B cell (primary cell): ENCODE measurements around the gene SLC25A6. TPM values are rescaled to one million over a fixed set of nuclear protein-coding genes. Genes with fewer than 3 reads are reported as not detected.

Source experiments
- ATAC-seq: fragments of 200-7000 bp; cut with Tn5 transposase; one replicate; pipeline ENCODE4 v1.10.0; 2021; ENCODE audit warnings: low read depth, mild to moderate bottlenecking, moderate number of reproducible peaks, moderate library complexity
- CTCF ChIA-PET: fragments of 350-600 bp; sonication (Branson Sonifier 250); formaldehyde crosslinking; loops from one replicate; lab custom pipeline; 2021; ENCODE audit warnings: antibody characterized with exemption, inconsistent platforms; lab: Charles Lee
- POLR2A ChIA-PET: fragments of 350-600 bp; sonication (Branson Sonifier 250); formaldehyde crosslinking; loops from one replicate; lab custom pipeline; 2021; ENCODE audit warnings: antibody characterized with exemption; lab: Charles Lee
- DNase-seq: peaks from one replicate; pipeline ENCODE4 v3.0.0; 2013
- H2AFZ ChIP-seq: 2 replicates; pipeline ENCODE4 v1.6.1; 2012; ENCODE audit warnings: mild to moderate bottlenecking, low read depth, low read length; ENCODE audit not compliant: insufficient read depth, poor library complexity, severe bottlenecking
- H3K27ac ChIP-seq, 2 donors: 1 replicate in 1 of 2; 2 replicates in 1 of 2; pipeline ENCODE4 v1.5.1; 2012 to 2013; ENCODE audit warnings: low read length in 2 of 2, mild to moderate bottlenecking in 2 of 2, moderate library complexity in 1 of 2
- H3K27me3 ChIP-seq, 4 experiments: fragments of 200-600 bp in 1 of 4; sonication (generic) in 1 of 4; replicated peaks in 1 of 4; 1 replicate in 2 of 4; 2 replicates in 2 of 4; pipeline versions ENCODE4 v1.6.1 to v1.7.0; 2013 to 2016; ENCODE audit warnings: low read length in 3 of 4, mild to moderate bottlenecking in 2 of 4, mixed read lengths in 1 of 4, moderate library complexity in 1 of 4; ENCODE audit not compliant: insufficient read depth in 4 of 4, control insufficient read depth in 3 of 4; ENCODE audit errors: control extremely low read depth in 1 of 4
- H3K36me3 ChIP-seq, 2 experiments: replicated peaks in 1 of 2; 1 replicate in 1 of 2; 2 replicates in 1 of 2; pipeline versions ENCODE4 v1.6.1 to v1.7.1; 2013; ENCODE audit warnings: low read length in 1 of 2; ENCODE audit not compliant: insufficient read depth in 2 of 2, control insufficient read depth in 1 of 2; ENCODE audit errors: control extremely low read depth in 1 of 2, extremely low read depth in 1 of 2
- H3K4me1 ChIP-seq, 2 donors: fragments of 200-600 bp in 1 of 2; sonication (generic) in 1 of 2; 1 replicate in 1 of 2; 2 replicates in 1 of 2; pipeline versions ENCODE4 v1.5.1 to v1.6.1; 2013 to 2017; ENCODE audit warnings: low read length in 2 of 2; ENCODE audit not compliant: control insufficient read depth in 2 of 2, insufficient read depth in 2 of 2
- H3K4me2 ChIP-seq: replicated peaks from 2 replicates; pipeline ENCODE3; 2012; ENCODE audit warnings: mild to moderate bottlenecking, low read depth, low read length; ENCODE audit not compliant: poor library complexity, severe bottlenecking
- H3K4me3 ChIP-seq, 5 experiments: fragments of 200-600 bp in 1 of 5; sonication (generic) in 1 of 5; 1 replicate in 3 of 5; 2 replicates in 2 of 5; pipeline versions ENCODE4 v1.5.1 to v1.7.0; 2011 to 2016; ENCODE audit warnings: low read length in 4 of 5, mild to moderate bottlenecking in 4 of 5, low read depth in 2 of 5, control low read depth in 1 of 5, moderate library complexity in 1 of 5; ENCODE audit not compliant: insufficient read depth in 1 of 5; ENCODE audit errors: control extremely low read depth in 1 of 5, extremely low read depth in 1 of 5
- H3K79me2 ChIP-seq: fragments of 200-600 bp; sonication (generic); one replicate; pipeline ENCODE4 v1.6.0; 2016; ENCODE audit warnings: low read length; ENCODE audit not compliant: control insufficient read depth, insufficient read depth
- H3K9ac ChIP-seq: fragments of 200-600 bp; sonication (generic); 2 replicates; pipeline ENCODE4 v1.6.1; 2017; ENCODE audit warnings: mild to moderate bottlenecking, low read length, moderate library complexity
- H3K9me3 ChIP-seq, 3 donors: one replicate each; pipeline versions ENCODE4 v1.6.1 to v1.7.1; 2013; ENCODE audit warnings: low read length in 2 of 3; ENCODE audit not compliant: control insufficient read depth in 2 of 3, insufficient read depth in 1 of 3; ENCODE audit errors: control extremely low read depth in 1 of 3
- H4K20me1 ChIP-seq: 2 replicates; pipeline ENCODE4 v1.6.0; 2012; ENCODE audit warnings: mild to moderate bottlenecking, low read length; ENCODE audit not compliant: insufficient read depth, control insufficient read depth, poor library complexity, severe bottlenecking
- H3K27ac Mint-ChIP-seq: one replicate; pipeline ENCODE4 v1.8.0; 2021; ENCODE audit warnings: mixed read lengths
- H3K27me3 Mint-ChIP-seq: one replicate; pipeline ENCODE4 v1.8.0; 2021; ENCODE audit warnings: mixed read lengths
- H3K4me1 Mint-ChIP-seq: one replicate; pipeline ENCODE4 v1.8.0; 2021; ENCODE audit warnings: mixed read lengths
- H3K4me3 Mint-ChIP-seq: one replicate; pipeline ENCODE4 v1.8.0; 2021; ENCODE audit warnings: mixed read lengths
- H3K9me3 Mint-ChIP-seq: one replicate; pipeline ENCODE4 v1.8.0; 2022; ENCODE audit warnings: mixed read lengths; ENCODE audit not compliant: insufficient read depth
- CTCF ChIP-seq: fragments of 200-600 bp; IDR thresholded peaks from one replicate; pipeline ENCODE4 v1.8.0; 2022; ENCODE audit warnings: antibody characterized with exemption, mild to moderate bottlenecking
- EZH2 ChIP-seq: IDR thresholded peaks from 2 replicates; pipeline ENCODE4 v1.6.1; 2012; ENCODE audit warnings: borderline replicate concordance, low read depth, mild to moderate bottlenecking, moderate library complexity, low read length; ENCODE audit not compliant: insufficient read depth, poor library complexity, severe bottlenecking
- WGBS: methylation state at CpG from one replicate; pipeline ENCODE4 v1.1.5; 2013; ENCODE audit warnings: missing lambda C conversion rate; ENCODE audit not compliant: insufficient coverage; 5-methylcytosine and 5-hydroxymethylcytosine counted together
- intact Hi-C: fragments of 100-400 bp; cut with micrococcal nuclease; formaldehyde crosslinking; loops from one replicate; pipeline ENCODE4 v1.10.0; 2022
- polyA plus RNA-seq: library from polyadenylated mRNA; depleted of rRNA; stranded (reverse); fragments of >200 nt; gene quantifications from 2 replicates; pipeline ENCODE4 v1.2.3, GENCODE V29; 2012
- total RNA-seq, 2 donors: library from RNA; stranded (reverse); fragments of 120-200 nt in 1 of 2; gene quantifications; 1 replicate in 1 of 2; 2 replicates in 1 of 2; pipeline versions ENCODE4 v1.2.3 to v1.2.4, GENCODE V29; 2013 to 2022

Gene SLC25A6
- total and polyA plus RNA-seq, 2 donors (not counting 1 experiment from before 2014, with no cell fraction given), result 343 to 642 TPM

GRCh38 chrX:1412551-1413161 is 20.7 kb upstream of the SLC25A6 start:
- H3K9me3 Mint-ChIP-seq, result no peaks in the 10 kb centered on the region

More at GRCh38 chrX:1412551-1413161, 20.7 kb upstream of the SLC25A6 start:
- H3K79me2 ChIP-seq, result no peaks in the 10 kb centered on the region
- H3K4me3 ChIP-seq, result no peak overlapping the region
- no peak overlapping the region for H3K4me2 ChIP-seq
- no peak overlapping the region for H3K9ac ChIP-seq
- peaks cover 7% of the 10 kb centered on the region for H3K4me1 Mint-ChIP-seq
- H2AFZ ChIP-seq, result no peak overlapping the region
- POLR2A ChIA-PET, result no interaction called here
- no peak for TF ChIP-seq EZH2
- TF ChIP-seq CTCF, result no peak
- H3K27me3 ChIP-seq, result no peaks in the 10 kb centered on the region
- H3K27ac Mint-ChIP-seq, result no peak overlapping the region
- CTCF ChIA-PET, result no interaction called here
- H3K4me1 ChIP-seq, result peaks cover 0 to 5% of the 10 kb centered on the region in 2 donors
- peaks cover 1 to 25% of the 10 kb centered on the region in 2 experiments for H3K36me3 ChIP-seq
- 96% methylated on average over 28 of the region's 31 CpGs for WGBS
- no peaks in the 10 kb centered on the region for H4K20me1 ChIP-seq
- H3K4me3 Mint-ChIP-seq, result no peak overlapping the region
- intact Hi-C loops, result no loop called here
- H3K27ac ChIP-seq, result no peak overlapping the region
- no peak for DNase-seq
- ATAC-seq, result no peak
- H3K9me3 ChIP-seq, result peaks cover 0 to 14% (median 0%) of the 10 kb centered on the region in 3 donors
- H3K27me3 Mint-ChIP-seq, result no peaks in the 10 kb centered on the region
